GM23248 (cell line): Measurements from ENCODE around the gene C3. TPM values are rescaled to one million over a fixed set of nuclear protein-coding genes. Genes with fewer than 3 reads are reported as not detected.

Experiments
- DNase-seq: peaks from one replicate; pipeline ENCODE4 v3.0.0-alpha.2; 2015
- H2AFZ ChIP-seq: fragments of 200-600 bp; sonication (generic); 2 replicates; pipeline ENCODE4 v1.6.1; 2016; ENCODE audit warnings: antibody characterized with exemption
- H3F3A ChIP-seq: fragments of 200-600 bp; sonication (generic); 2 replicates; pipeline ENCODE4 v1.6.1; 2016; ENCODE audit warnings: mild to moderate bottlenecking, antibody characterized with exemption, mixed run types; ENCODE audit not compliant: insufficient read depth
- H3K27ac ChIP-seq: fragments of 200-600 bp; sonication (generic); 2 replicates; pipeline ENCODE4 v1.5.1; 2016; ENCODE audit warnings: mild to moderate bottlenecking
- H3K27me3 ChIP-seq: fragments of 200-600 bp; sonication (generic); replicated peaks from 2 replicates; pipeline ENCODE4 v1.6.1; 2016; ENCODE audit warnings: mild to moderate bottlenecking; ENCODE audit not compliant: insufficient read depth
- H3K36me3 ChIP-seq: fragments of 200-600 bp; sonication (generic); 2 replicates; pipeline ENCODE4 v1.6.1; 2016; ENCODE audit warnings: low read depth, mild to moderate bottlenecking
- H3K4me1 ChIP-seq: fragments of 200-600 bp; sonication (generic); 2 replicates; pipeline ENCODE4 v1.6.1; 2016; ENCODE audit warnings: mild to moderate bottlenecking; ENCODE audit not compliant: insufficient read depth
- H3K4me2 ChIP-seq: fragments of 200-600 bp; sonication (generic); one replicate; pipeline ENCODE4 v1.6.1; 2016; ENCODE audit warnings: mild to moderate bottlenecking; ENCODE audit not compliant: unreplicated experiment
- H3K4me3 ChIP-seq: fragments of 200-600 bp; sonication (generic); 2 replicates; pipeline ENCODE4 v1.5.1; 2016; ENCODE audit warnings: mild to moderate bottlenecking
- H3K79me2 ChIP-seq: fragments of 200-600 bp; sonication (generic); 2 replicates; pipeline ENCODE4 v1.6.1; 2016; ENCODE audit warnings: mild to moderate bottlenecking; ENCODE audit not compliant: insufficient read depth
- H3K9ac ChIP-seq: fragments of 200-600 bp; sonication (generic); 2 replicates; pipeline ENCODE4 v1.6.1; 2016; ENCODE audit warnings: mild to moderate bottlenecking
- H3K9me2 ChIP-seq: fragments of 200-600 bp; sonication (generic); 2 replicates; pipeline ENCODE4 v1.6.1; 2016; ENCODE audit warnings: mixed run types, mild to moderate bottlenecking, moderate library complexity; ENCODE audit not compliant: insufficient read depth
- H3K9me3 ChIP-seq: fragments of 200-600 bp; sonication (generic); one replicate; pipeline ENCODE4 v1.6.1; 2017; ENCODE audit warnings: low read depth
- H4K20me1 ChIP-seq: fragments of 200-600 bp; sonication (generic); 2 replicates; pipeline ENCODE4 v1.6.0; 2016; ENCODE audit not compliant: insufficient read depth
- EZH2 ChIP-seq: fragments of 200-600 bp; sonication (generic); IDR thresholded peaks from 2 replicates; pipeline ENCODE4 v1.6.1; 2018; ENCODE audit warnings: antibody characterized with exemption, mild to moderate bottlenecking; ENCODE audit not compliant: insufficient read depth, poor library complexity, severe bottlenecking
- EZH2phosphoT487 ChIP-seq: fragments of 200-600 bp; sonication (generic); IDR thresholded peaks from 2 replicates; pipeline ENCODE4 v1.6.1; 2018; ENCODE audit warnings: antibody characterized with exemption, moderate library complexity, mild to moderate bottlenecking, low read depth; ENCODE audit not compliant: insufficient read depth
- WGBS, 2 experiments: methylation state at CpG; one replicate each; pipeline ENCODE4 v1.1.6; 2015 to 2017; ENCODE audit warnings: low lambda C conversion rate in 2 of 2, low coverage in 1 of 2; ENCODE audit errors: missing lambda C conversion rate in 2 of 2; 5-methylcytosine and 5-hydroxymethylcytosine counted together
- in situ Hi-C: fragments of 300-500 bp; cut with MboI; formaldehyde crosslinking; loops from 2 replicates; pipeline ENCODE4 v1.15.0; 2020
- polyA plus RNA-seq: library from polyadenylated mRNA; unstranded; fragments of >200 nt; fragmentation: Nextera tagmentation; extraction: Ambion mirVana; gene quantifications from 2 replicates; pipeline ENCODE4 v1.2.1, GENCODE V29; 2016
- total RNA-seq: library from RNA; depleted of rRNA; stranded (reverse); fragments of >200 nt; shearing (Covaris generic); gene quantifications from 2 replicates; pipeline ENCODE4 v1.2.3, GENCODE V29; 2014

Gene C3
- total and polyA plus RNA-seq, 2 experiments from 2014 or later, result 3.1 to 3.5 TPM

DNA sequence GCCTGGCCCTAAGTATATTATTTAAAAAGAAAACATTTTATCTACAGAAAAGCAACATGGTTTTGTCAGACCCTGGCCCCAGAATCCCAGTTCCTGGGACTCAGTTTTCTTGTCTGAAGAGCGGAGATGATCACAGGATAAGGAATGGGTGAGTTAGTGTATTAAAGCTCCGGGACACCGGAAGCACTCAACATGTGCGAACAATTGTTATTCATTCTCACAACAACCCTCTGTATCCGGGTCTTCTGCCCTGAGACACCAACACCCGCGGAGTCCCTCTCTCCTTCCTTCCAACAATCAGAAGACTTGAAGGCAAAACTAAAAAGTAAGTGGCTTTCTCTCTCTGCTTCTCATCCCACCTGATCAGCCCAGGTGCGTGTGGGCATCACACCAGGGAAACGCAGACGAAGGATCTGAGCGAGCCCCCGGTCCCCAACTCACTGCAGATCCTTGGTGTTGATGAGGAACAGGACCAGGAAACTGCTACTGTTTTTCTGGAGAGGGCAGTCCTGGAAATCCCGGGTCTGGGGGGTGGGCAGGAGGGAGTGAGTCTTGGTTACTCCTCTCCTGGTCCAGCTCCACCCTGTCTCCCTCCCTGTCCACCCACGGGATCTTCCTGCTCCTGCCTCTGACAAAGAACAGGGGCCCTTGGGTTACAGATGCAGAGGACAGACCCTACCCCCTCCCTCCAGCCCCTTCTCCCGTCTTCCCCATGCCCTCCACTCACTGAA lies 14.9 kb upstream of the C3 start:
- H3K9ac ChIP-seq, result peak overlapping the region; percentile 90

DNA sequence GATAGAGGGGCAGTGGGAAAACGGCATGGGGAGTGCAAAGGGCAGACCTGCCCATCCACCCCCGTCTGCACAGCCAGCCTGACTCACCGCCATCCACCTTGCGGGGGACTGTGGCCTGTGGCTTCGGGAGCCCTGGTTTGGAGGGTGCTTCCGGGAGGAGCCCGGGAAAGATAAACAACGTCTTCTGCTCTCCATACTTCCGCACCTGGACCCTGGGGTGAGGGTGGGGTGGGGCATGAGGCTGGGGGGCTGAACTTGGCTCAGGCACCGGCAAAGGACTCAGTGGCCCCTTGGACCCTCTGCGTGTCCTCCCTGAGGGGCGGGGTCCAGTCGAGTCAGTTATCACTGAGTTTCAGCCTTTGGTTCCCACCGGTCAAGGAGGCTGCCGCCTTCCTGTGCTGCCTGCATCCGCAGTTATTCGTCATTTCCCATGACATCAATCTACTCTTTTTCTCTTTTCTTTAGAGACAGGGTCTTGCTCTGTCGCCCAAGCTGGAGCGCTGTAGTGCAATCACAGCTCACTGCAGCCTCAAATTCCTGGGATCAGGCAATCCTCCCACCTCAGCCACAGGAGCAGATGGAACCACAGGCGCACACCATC lies 13.7 kb upstream of the C3 start:
- Histone ChIP-seq H3F3A (peaks cover 18% of the 10 kb centered on the region), H3K9me2 (no peaks in the 10 kb centered on the region), H4K20me1 (no peaks in the 10 kb centered on the region), H3K4me2 (no peak overlapping the region), H2AFZ (no peak overlapping the region), H3K36me3 (no peaks in the 10 kb centered on the region), H3K4me1 (peaks cover 24% of the 10 kb centered on the region), H3K4me3 (no peak overlapping the region), H3K27me3 (no peaks in the 10 kb centered on the region), H3K9me3 (no peaks in the 10 kb centered on the region), H3K79me2 (peaks cover 11% of the 10 kb centered on the region), H3K9ac (no peak overlapping the region), H3K27ac (no peak overlapping the region)
- in situ Hi-C loops, result no loop called here
- DNase-seq, result no peak
- no peak for TF ChIP-seq EZH2phosphoT487
- WGBS, 2 experiments, result 81% methylated on average over 18 to 19 of the region's 20 CpGs

More for the DNA sequence above, 14.9 kb upstream of the C3 start:
- H3K79me2 ChIP-seq, result peaks cover 18% of the 10 kb centered on the region
- no peaks in the 10 kb centered on the region for H3K9me3 ChIP-seq
- TF ChIP-seq EZH2phosphoT487 (no peak), EZH2 (no peak)
- no peaks in the 10 kb centered on the region for H3K9me2 ChIP-seq
- WGBS, 2 experiments, result 51 to 57% methylated on average over 15 of the region's 15 CpGs
- in situ Hi-C loops, result no loop called here
- H4K20me1 ChIP-seq, result no peaks in the 10 kb centered on the region
- H3K4me1 ChIP-seq, result peaks cover 25% of the 10 kb centered on the region
- H3K4me2 ChIP-seq, result peak overlapping the region; percentile 98
- H3K27ac ChIP-seq, result no peak overlapping the region
- H3F3A ChIP-seq, result peaks cover 18% of the 10 kb centered on the region
- H2AFZ ChIP-seq, result no peak overlapping the region
- H3K4me3 ChIP-seq, result peak overlapping the region; percentile 99
- no peaks in the 10 kb centered on the region for H3K36me3 ChIP-seq
- no peak for DNase-seq
- no peaks in the 10 kb centered on the region for H3K27me3 ChIP-seq

DNA sequence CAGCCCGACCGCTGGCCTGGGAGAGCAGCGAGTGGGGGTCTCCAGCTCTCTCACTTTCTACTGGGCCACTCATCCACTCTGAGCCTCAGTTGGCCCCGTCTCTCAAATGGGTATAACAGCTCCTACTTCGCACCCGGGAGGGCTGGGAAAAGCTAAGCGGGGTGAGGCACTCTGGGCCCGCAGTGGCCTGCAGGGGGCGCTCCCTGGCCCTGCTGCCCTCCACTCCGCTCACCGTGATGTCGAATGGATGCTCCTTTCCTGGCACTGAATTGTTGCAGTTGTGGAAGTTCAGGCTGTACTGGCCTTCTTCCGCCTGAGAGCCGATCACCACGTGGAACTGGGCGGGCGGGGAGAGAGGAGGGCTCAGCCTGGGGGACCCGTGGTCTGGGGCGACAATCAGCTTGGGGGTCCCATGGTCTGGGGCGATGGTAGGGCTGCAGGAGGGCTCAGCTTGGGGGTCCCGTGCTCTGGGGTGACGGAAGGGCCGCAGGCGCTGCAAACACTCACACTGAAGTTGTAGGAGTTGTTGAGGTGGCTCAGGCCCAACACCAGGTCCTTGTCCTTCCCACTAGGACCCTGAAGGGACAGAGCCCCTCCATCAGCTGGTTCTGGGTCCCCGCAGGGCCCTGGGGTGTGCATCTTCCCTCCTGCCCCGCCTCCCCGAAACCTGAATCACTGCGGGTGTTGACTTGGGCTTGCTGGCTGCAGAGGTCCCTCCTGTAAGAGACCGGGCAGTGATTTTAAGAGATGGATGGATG lies 13.1 kb upstream of the C3 start:
- Histone ChIP-seq H2AFZ (no peak overlapping the region), H3K36me3 (no peaks in the 10 kb centered on the region), H3K4me3 (no peak overlapping the region), H3K4me2 (no peak overlapping the region), H3K9ac (no peak overlapping the region), H4K20me1 (no peaks in the 10 kb centered on the region), H3K27me3 (no peaks in the 10 kb centered on the region), H3K27ac (no peak overlapping the region), H3K4me1 (peaks cover 17% of the 10 kb centered on the region), H3K9me3 (no peaks in the 10 kb centered on the region), H3K9me2 (no peaks in the 10 kb centered on the region), H3K79me2 (peaks cover 11% of the 10 kb centered on the region), H3F3A (peaks cover 13% of the 10 kb centered on the region)
- TF ChIP-seq EZH2phosphoT487 (no peak), EZH2 (no peak)
- 86 to 92% methylated on average over 22 to 29 of the region's 29 CpGs for WGBS, 2 experiments
- no peak for DNase-seq
- in situ Hi-C loops, result no loop called here

DNA sequence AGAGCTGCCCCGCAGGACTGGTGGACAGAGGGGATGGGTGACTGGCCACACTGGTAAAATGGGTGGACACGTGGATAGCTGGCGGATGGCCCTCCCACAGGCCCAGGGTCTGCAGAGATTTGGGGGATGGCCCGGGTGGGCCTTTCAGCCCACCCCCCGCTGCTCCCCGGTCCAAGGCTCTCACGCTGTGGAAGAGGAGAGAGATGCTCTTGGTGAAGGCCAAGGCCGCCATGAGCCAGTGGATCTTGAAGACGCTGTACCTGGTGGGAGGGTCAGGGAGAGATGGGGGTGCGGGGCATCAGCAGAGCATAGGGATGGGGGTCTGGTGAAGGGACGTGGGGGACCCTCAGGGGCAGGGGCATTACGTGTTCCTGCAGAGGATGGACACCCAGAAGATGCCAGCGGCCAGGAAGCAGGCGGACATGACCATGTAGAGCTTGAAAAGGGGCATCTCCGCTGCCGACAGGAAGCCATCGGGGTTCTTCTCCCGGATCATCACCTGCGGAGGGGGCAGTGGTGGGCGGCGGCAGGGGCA lies 12.4 kb upstream of the C3 start:
- TF ChIP-seq EZH2phosphoT487 (no peak), EZH2 (no peak)
- no peak overlapping the region for H3K27ac ChIP-seq
- peaks cover 11% of the 10 kb centered on the region for H3K79me2 ChIP-seq
- no peak overlapping the region for H2AFZ ChIP-seq
- no peak overlapping the region for H3K9ac ChIP-seq
- H3K9me3 ChIP-seq, result no peaks in the 10 kb centered on the region
- H3K4me2 ChIP-seq, result no peak overlapping the region
- no peaks in the 10 kb centered on the region for H3K27me3 ChIP-seq
- no peaks in the 10 kb centered on the region for H3K36me3 ChIP-seq
- H3K9me2 ChIP-seq, result no peaks in the 10 kb centered on the region
- DNase-seq, result no peak
- H4K20me1 ChIP-seq, result no peaks in the 10 kb centered on the region
- peaks cover 6% of the 10 kb centered on the region for H3F3A ChIP-seq
- 83 to 90% methylated on average over 13 to 21 of the region's 21 CpGs for WGBS, 2 experiments
- no peak overlapping the region for H3K4me3 ChIP-seq
- peaks cover 11% of the 10 kb centered on the region; the same call in 1 of the 2 replicates for H3K4me1 ChIP-seq
- in situ Hi-C loops, result no loop called here
